ENCODE data around the gene SMCR8.

DNA sequence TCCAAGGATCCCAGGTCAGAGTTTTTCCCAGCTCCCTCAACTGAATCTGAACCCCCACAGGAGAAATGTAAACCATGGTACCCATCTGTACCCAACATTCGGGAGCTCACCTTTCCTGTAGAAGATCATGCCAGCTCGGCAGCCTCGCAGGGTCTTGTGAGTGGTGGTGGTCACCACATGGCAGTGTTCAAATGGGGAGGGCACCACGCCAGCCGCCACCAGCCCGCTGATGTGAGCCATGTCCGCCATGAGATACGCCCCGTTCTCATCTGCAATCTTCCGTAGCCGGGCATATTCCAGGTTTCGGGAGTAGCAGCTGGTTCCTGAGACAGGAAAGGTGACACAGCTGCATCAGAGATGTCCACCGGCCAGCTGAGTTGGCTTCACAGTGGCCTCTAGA is 24.8 kb downstream of the SMCR8 start:
- no peak for TF ChIP-seq EZH2 (optimal IDR thresholded peaks at IDR 0.05; ENCODE audit: low read depth, low read length)
- TF ChIP-seq, protein P1, sequence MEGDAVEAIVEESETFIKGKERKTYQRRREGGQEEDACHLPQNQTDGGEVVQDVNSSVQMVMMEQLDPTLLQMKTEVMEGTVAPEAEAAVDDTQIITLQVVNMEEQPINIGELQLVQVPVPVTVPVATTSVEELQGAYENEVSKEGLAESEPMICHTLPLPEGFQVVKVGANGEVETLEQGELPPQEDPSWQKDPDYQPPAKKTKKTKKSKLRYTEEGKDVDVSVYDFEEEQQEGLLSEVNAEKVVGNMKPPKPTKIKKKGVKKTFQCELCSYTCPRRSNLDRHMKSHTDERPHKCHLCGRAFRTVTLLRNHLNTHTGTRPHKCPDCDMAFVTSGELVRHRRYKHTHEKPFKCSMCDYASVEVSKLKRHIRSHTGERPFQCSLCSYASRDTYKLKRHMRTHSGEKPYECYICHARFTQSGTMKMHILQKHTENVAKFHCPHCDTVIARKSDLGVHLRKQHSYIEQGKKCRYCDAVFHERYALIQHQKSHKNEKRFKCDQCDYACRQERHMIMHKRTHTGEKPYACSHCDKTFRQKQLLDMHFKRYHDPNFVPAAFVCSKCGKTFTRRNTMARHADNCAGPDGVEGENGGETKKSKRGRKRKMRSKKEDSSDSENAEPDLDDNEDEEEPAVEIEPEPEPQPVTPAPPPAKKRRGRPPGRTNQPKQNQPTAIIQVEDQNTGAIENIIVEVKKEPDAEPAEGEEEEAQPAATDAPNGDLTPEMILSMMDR (IDR thresholded peaks at IDR 0.05; ENCODE audit: low read length), result no peak

Measured in MM.1S (cell line).